HG03565 (cell line): Measurements from ENCODE around the gene RNF138.
"Not testable (repeated sequence)": the region's sequence is repeated elsewhere in the genome, so short reads cannot be mapped to it uniquely, and the experiment has no call there.

Experiments used
- ATAC-seq: cut with Tn5 transposase; IDR thresholded peaks from one replicate; pipeline ENCODE4 v1.9.1; 2021; ENCODE audit warnings: mild to moderate bottlenecking, moderate library complexity; ENCODE audit not compliant: unreplicated experiment

Gene RNF138

GRCh38 chr18:32091724-32092421 lies at the start of gene RNF138:
Gene RNF138 (plus strand): TSS chr18:32091874. CDS start chr18:32092777, 903 bp downstream.
- ATAC-seq, result peak; percentile 44

GRCh38 chr18:32042337-32042736 lies 49.3 kb upstream of the RNF138 start:
- no peak for ATAC-seq

- ATAC-seq, result peak; percentile 57
Observed at GRCh38 chr18:32048507-32049091, 43.1 kb upstream of the RNF138 start.

- ATAC-seq, result no peak
Observed at GRCh38 chr18:32049393-32050171, 42.1 kb upstream of the RNF138 start.

- ATAC-seq, result no peak
Observed at GRCh38 chr18:32056613-32057358, 34.9 kb upstream of the RNF138 start.

- ATAC-seq, result no peak
Observed at GRCh38 chr18:32057624-32058165, 34.0 kb upstream of the RNF138 start.

GRCh38 chr18:32060026-32060425 lies 31.6 kb upstream of the RNF138 start:
- ATAC-seq, result no peak

- no peak for ATAC-seq
Observed at GRCh38 chr18:32067375-32068167, 24.1 kb upstream of the RNF138 start.

- no peak for ATAC-seq
Observed at GRCh38 chr18:32072321-32072720, 19.4 kb upstream of the RNF138 start.

GRCh38 chr18:32074206-32074605 lies 17.5 kb upstream of the RNF138 start:
- no peak for ATAC-seq

GRCh38 chr18:32078845-32079244 lies 12.8 kb upstream of the RNF138 start:
- ATAC-seq, result no peak

- no peak for ATAC-seq
Observed at GRCh38 chr18:32081881-32082280, 9.8 kb upstream of the RNF138 start.

- no peak for ATAC-seq
Observed at GRCh38 chr18:32083781-32084180, 7.9 kb upstream of the RNF138 start.

GRCh38 chr18:32086881-32087280 lies 4.8 kb upstream of the RNF138 start:
- no peak for ATAC-seq

- ATAC-seq, result not testable (repeated sequence)
Observed at GRCh38 chr18:32090831-32091230, 843 bp upstream of the RNF138 start.

- ATAC-seq, result no peak
Observed at GRCh38 chr18:32091325-32091723, 350 bp upstream of the RNF138 start.

GRCh38 chr18:32092422-32093101 lies 888 bp downstream of the RNF138 start:
- ATAC-seq, result peak; percentile 76

GRCh38 chr18:32093102-32093511 lies 1.4 kb downstream of the RNF138 start:
- ATAC-seq, result peak; percentile 23

- ATAC-seq, result no peak
Observed at GRCh38 chr18:32093523-32093922, 1.8 kb downstream of the RNF138 start.
